Skin of body (tissue), 3 donors: Measurements from ENCODE around the gene GSK3B. TPM values are rescaled to one million over a fixed set of nuclear protein-coding genes. Genes with fewer than 3 reads are reported as not detected.

Experiments used
- DNase-seq: peaks from one replicate; lab custom pipeline; 2025; lab: John Stamatoyannopoulos, UW
- small RNA-seq: library from RNA; depleted of rRNA; stranded (forward); fragments of <200 nt; gene quantifications from one replicate; pipeline ENCODE3, GENCODE V24; 2014; ENCODE audit warnings: low replicate concordance
- total RNA-seq: library from RNA; depleted of rRNA; stranded (reverse); fragments of >200 nt; gene quantifications from one replicate; pipeline ENCODE4 v1.2.3, GENCODE V29; 2014

Gene GSK3B
- total RNA-seq, 1 donor from 2014 or later = 45.7 TPM

DNA sequence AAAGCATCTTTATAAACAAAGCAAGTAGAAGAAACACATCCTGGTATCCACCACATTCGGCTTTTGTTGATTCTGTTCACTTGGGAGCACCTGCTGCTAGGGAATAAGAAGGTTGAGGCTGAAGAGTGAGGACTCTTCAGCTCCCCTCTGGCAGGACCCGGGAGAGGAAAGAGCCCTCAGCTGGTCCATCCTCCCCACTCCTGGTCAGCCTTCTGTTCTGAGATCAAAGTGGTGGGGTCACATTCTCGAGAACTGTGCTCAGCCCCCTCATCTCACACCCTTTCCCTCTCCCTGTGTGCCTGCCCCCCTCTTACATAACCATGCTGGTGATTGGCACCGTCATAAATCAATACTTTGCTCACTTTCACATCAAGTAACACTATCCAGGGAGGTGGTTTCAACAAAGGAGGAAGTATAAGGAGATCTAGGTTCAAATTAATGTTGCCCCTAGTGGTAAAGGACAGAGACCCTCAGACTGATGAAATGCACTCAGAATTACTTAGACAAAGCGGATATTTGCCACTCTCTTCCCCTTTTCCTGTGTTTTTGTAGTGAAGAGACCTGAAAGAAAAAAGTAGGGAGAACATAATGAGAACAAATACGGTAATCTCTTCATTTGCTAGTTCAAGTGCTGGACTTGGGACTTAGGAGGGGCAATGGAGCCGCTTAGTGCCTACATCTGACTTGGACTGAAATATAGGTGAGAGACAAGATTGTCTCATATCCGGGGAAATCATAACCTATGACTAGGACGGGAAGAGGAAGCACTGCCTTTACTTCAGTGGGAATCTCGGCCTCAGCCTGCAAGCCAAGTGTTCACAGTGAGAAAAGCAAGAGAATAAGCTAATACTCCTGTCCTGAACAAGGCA is 312.7 kb downstream of the GSK3B start, which contains the start of gene NR1I2:
Gene NR1I2 (plus strand): TSS at position 772 of the 869 bp plus-strand sequence.
- no peak for DNase-seq

DNA sequence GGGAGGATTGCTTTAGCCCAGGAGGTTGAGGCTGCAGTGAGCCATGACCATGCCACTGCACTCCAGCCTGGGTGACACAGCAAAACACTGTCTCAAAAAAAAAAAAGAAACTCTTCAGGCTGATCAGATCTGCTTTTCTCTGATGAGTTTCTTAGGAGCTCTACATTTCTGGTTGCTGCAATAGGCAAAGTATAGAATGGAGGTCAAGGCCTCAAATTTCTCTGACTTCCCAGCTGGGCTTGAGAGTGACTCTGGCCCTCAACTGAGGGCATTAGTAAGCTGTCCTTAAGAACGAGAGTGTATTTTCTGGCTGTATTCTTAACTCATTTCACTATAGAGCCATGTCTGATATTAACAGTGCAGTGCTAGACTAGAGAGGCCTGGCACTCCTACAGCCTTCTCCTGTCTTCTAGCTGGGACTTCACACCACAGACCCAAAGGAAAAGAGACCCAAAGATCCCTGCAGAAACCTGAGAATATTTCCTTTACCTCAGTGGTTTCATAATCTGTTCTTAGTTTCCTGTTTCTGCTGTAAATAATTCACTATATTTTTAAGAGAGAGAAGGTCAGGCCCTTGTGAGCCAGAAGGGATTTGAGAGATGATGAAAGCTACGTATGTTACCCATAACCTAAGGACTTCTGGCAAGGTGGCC is 314.4 kb downstream of the GSK3B start:
- no peak for DNase-seq

DNA sequence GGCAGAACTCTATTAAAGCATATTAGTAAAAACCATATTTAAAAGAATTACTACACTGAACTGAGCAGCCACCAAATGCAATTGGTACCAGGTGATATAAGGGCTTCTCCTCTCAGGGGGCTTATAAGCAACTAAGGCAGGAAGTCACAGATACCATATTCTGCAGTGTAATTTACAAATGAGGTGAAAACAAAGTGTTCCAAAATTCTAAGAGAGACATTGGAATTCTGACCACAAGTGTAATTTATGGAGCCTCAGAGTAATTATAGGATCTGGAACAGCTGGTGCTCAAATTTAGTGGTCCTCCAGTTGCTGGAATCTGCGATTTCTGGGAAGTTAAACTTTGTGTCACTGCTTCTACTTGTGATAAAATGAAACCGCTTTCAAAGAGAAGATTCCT is 315.4 kb downstream of the GSK3B start:
- no peak for DNase-seq

DNA sequence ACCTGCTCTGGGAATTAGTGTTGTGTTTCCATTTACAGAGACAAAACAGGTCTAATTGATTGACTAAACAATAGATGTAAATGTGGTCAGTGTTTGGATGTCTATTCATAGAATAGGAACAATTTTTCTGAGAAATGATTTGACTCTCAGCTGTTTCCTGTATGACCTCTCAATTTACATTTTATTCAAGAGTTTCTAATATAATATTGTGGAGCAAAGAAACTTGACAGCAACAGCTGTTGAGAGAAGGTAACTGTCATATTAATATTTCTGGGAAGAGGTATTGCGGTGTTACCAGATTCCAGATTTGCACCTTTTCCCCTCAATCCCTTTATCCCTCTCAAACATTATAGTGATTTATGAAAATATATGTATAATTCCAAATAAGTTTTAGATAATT is 316.1 kb downstream of the GSK3B start:
- DNase-seq = no peak

DNA sequence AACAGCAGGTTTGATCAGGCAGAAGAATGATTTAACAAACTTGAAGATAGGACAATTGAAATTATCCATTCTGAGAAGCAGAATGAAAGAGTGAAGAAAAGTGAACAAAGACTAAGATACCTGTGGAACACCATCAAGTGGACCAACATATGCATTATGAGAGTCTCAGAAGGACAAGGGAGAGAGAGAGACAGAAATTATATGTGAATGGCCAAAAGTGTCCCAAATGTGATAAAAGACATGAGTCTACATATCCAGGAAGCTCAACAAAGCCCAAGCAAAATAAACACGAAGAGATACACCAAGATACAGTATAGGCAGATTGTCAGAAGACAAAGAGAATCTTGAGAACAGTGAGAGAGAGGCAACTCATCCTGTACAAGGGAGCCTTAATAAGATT is 317.9 kb downstream of the GSK3B start:
- DNase-seq = no peak

DNA sequence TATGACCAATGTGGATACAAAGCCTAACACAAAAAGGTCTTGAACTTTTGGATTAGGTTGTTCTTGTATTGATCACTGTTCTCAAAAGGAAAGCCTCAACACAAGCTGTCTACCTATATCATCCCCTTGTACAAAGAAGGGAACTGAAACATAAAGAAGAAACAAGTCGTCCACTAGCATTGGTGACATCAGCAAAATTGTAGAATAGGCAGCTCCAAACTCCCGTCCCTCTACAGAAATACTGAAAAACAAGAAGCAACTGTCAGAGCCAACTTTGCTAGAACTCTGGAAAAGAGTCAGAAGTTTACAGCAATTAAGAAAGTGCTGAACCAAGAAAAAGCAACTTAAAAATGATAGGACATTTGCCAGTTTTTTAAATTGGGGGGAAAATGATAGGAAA is 319.8 kb downstream of the GSK3B start:
- no peak for DNase-seq

Small RNAs within 50 kb of the gene (small RNA-seq; reads per million reads assigned to genes)
- gene RN7SL397P (not detected), gene RN7SL762P (not detected)

Other genes starting within 250 kb of the GSK3B start
- gene GPR156, start 190.8 kb upstream of the GSK3B start, total RNA-seq = 0.69 TPM